ENCODE measurements around the gene AMPD3. TPM values are rescaled to one million over a fixed set of nuclear protein-coding genes. Genes with fewer than 3 reads are reported as not detected.

AMPD3 gene
- polyA plus RNA-seq, 1 donor = 5.3 TPM

- DNase-seq (ENCODE audit: low read depth) = no peak
Measured at GRCh38 chr11:10538924-10539323, 83.9 kb downstream of the AMPD3 start.

GRCh38 chr11:10539339-10539738 is 84.3 kb downstream of the AMPD3 start:
- no peak for DNase-seq (ENCODE audit: low read depth)

GRCh38 chr11:10540546-10540914 is 85.5 kb downstream of the AMPD3 start:
- DNase-seq (ENCODE audit: low read depth) = no peak

GRCh38 chr11:10540915-10541560 is 86.0 kb downstream of the AMPD3 start, which contains the start of gene RNF141:
TSS of gene RNF141 (minus strand) at chr11:10541187. CDS start at chr11:10534158, 7,029 bp downstream.
- DNase-seq (ENCODE audit: low read depth) = peak; percentile 63

GRCh38 chr11:10541561-10541930 is 86.5 kb downstream of the AMPD3 start:
- DNase-seq (ENCODE audit: low read depth) = no peak

- no peak for DNase-seq (ENCODE audit: low read depth)
Measured at GRCh38 chr11:10542776-10543175, 87.7 kb downstream of the AMPD3 start.

- no peak for DNase-seq (ENCODE audit: low read depth)
Measured at GRCh38 chr11:10543782-10544181, 88.7 kb downstream of the AMPD3 start.

GRCh38 chr11:10544491-10545465 is 89.7 kb downstream of the AMPD3 start:
- DNase-seq (ENCODE audit: low read depth) = no peak

- DNase-seq (ENCODE audit: low read depth) = no peak
Measured at GRCh38 chr11:10550503-10551289, 95.6 kb downstream of the AMPD3 start.

- DNase-seq (ENCODE audit: low read depth) = no peak
Measured at GRCh38 chr11:10551290-10551592, 96.2 kb downstream of the AMPD3 start.

- DNase-seq (ENCODE audit: low read depth) = no peak
Measured at GRCh38 chr11:10551845-10552352, 96.8 kb downstream of the AMPD3 start.

- no peak for DNase-seq (ENCODE audit: low read depth)
Measured at GRCh38 chr11:10556590-10556989, 101.5 kb downstream of the AMPD3 start.

Other genes starting within 250 kb of the AMPD3 start
- gene SBF2, start 161.0 kb upstream of the AMPD3 start, polyA plus RNA-seq (ENCODE audit: insufficient read length) = 18.8 TPM
- gene ADM, start 150.2 kb upstream of the AMPD3 start, polyA plus RNA-seq (ENCODE audit: insufficient read length) = 7.4 TPM
- 23.0 TPM for gene RNF141, start 85.9 kb downstream of the AMPD3 start, polyA plus RNA-seq (ENCODE audit: insufficient read length)
- gene LYVE1, start 113.4 kb downstream of the AMPD3 start, polyA plus RNA-seq (ENCODE audit: insufficient read length) = 66.6 TPM
- 4.9 TPM for gene IRAG1, start 238.5 kb downstream of the AMPD3 start, polyA plus RNA-seq (ENCODE audit: insufficient read length)